GM21786 (cell line): ENCODE results near the gene CALU.

Experiments used
- ATAC-seq: cut with Tn5 transposase; IDR thresholded peaks from one replicate; pipeline ENCODE4 v1.9.1; 2021; ENCODE audit not compliant: unreplicated experiment

The CALU gene

DNA sequence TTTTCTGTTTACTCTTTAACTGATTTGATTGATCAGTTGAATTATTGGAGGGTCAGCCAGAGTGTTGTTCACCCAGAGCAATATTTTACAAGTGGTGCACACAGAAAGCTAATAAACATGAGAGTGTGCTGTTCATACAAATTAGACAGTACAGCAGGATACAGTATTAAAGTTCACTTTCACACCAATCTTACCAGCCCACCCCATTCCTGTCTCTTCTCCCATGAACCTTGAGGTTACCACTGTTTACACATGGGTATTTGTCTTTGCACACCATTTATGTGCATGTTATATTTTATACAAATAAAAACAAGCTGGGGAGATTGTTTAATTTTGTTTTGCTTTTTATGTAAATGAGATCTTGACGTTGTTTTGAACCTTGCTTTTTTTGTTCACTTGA is 6.5 kb downstream of the CALU start:
- no peak for ATAC-seq

DNA sequence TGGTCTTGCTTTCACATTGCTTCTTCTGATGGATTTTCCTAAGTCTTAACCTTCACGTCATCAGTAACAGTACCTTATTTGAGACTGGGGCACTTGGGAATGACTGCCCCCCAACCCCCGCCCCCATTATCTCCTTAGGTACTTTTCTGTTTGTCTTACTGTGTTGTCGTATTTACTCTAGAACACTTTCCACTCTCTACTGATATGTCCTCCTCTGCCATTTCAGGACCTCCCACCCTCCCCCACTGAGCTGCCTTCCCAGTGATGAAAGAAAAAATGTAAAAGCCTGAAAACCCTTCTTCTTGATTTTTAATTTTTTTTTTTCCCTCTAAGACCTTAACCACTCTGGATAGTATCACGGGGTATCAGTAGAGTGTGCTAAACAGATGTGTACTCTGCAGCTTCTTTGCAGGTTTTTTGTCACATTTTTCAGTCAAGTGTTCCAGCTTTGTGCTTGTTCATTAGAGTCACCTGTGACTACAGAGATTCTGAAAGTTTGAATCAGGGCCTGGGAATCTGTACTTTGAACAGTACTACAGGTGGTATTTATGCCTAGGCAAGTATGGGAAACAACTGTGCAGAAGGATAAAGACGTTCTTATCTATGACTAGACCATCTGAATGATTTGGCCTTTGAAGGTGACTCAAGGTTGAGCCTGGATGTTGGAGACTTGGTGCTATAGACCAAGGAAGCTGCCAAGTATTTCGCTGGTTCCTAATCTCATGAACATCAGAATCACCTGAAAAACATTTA is 8.3 kb downstream of the CALU start:
- no peak for ATAC-seq

DNA sequence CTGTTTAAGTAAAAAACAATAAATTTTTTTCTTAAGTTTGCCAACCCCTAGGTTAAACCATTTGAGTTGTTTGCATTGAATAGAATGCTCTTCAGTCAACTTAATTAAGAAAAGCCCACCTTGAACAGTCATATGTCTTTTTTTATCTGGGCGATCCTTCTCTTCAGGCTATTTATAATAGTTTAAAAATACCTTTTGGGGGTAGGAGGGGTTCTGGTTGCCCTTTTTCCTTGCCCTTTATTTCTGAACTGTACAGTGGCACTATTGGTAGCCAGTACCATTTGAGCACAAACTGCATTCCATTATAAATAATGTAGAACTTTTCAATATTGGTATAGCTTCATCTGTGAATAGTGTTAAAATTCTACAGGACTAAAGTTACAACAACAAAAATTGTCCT is 13.1 kb downstream of the CALU start:
- no peak for ATAC-seq

DNA sequence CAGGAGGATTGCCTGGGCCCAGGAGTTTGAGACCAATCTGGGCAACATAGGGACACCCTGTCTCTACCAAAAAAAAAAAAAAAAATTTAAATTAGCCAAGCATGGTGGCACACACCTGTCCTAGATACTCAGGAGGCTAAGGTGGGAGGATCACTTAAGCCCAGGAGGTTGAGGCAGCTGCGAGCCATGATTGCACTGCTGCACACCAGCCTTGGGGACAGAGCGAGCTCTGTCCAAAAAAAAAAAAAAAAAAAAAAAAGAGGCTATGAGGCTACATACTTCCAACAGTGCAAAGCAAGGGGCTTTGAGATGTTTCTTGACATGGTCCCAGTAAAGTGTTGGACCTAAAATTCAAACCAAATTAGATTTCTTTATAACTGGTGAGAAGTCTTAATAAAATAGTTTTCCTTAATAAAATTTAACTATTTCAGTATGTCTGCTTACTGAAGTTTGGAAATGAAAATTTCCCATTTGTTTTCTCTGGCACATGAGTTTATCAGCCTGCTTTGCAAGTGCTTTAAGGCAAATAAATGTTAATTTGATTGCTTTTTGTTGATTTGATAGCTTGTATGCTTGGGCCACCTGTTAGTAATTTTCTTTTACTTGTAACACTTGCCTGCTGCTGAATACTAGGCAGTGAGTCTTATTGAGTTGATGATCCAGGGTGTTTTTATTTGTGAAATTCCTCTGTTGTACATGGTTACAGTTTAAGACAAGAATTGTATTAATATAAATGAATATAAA is 16.1 kb downstream of the CALU start:
- no peak for ATAC-seq

- no peak for ATAC-seq
These were observed 16.8 kb downstream of the CALU start for GRCh38 chr7:128755819-128756476.

DNA sequence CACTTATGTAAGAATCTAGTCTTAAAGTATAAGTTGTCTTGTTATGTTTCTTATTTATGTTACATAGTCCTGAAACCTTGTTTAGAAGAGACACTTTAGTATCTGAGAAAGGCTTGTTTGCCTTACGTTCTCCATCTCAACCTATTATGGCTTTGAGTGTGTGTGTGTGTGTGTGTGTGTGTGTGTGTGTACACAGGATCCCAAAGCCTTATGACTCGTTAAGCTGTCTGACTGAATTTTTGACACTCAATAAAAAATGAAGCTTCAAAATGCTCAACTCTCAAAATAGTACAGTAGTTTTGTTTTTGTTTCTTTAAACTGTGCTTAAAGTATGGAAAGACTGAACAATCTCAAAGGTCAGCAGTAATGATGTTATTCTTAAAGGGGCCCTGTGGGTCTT is 18.0 kb downstream of the CALU start:
- no peak for ATAC-seq

GRCh38 chr7:128758553-128758952 is 19.4 kb downstream of the CALU start:
- ATAC-seq = no peak

- ATAC-seq = no peak
These were observed 20.1 kb downstream of the CALU start for GRCh38 chr7:128759242-128759641.

- no peak for ATAC-seq
These were observed 24.4 kb downstream of the CALU start for GRCh38 chr7:128763541-128763940.

DNA sequence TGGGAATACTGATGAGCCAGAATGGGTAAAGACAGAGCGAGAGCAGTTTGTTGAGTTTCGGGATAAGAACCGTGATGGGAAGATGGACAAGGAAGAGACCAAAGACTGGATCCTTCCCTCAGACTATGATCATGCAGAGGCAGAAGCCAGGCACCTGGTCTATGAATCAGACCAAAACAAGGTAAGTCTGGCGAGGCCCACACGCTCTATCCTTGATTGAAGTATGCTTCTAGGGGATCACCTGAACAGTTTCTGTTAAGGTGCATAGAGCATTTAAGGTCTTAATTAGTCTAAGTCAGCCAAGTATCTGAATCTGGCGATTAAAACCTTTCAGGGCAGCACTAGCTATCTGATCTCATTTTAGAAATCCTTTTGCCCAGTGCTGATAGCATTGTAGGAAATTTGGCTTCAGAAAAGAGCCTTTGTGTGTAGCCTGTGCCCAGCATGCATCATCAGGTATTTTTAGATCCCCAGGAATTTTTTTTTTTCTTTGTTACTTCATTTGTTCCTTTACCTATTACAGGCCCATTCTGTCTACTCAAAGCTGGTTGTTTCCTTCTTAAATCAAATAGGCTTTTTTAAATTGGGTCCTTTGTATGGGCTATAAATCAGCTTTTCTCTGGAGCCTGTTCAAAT is 28.4 kb downstream of the CALU start:
- no peak for ATAC-seq

GRCh38 chr7:128770233-128770632 is 31.1 kb downstream of the CALU start:
- ATAC-seq = no peak

GRCh38 chr7:128773604-128774003 is 34.4 kb downstream of the CALU start:
- no peak for ATAC-seq

- no peak for ATAC-seq
These were observed 35.0 kb downstream of the CALU start for GRCh38 chr7:128774029-128774689.

DNA sequence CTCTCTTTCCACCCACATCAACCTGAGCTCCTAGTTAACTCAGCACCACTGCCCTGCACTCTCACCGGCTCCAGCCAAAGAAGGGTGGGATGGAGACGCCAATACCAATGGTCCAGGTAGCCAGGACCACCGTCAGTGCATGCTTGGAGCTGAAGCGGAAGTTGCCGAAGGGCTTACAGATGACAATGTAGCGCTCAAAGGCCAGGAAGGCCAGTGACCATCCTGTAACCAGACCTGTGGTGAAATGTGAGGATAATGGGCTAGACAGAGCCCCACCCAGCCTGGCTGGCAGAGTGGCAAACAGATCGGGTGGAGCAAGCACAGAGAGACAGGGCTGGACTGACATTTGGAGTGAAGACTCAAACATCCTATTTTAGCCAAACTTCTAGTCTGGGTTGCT is 35.8 kb downstream of the CALU start:
- ATAC-seq = no peak

DNA sequence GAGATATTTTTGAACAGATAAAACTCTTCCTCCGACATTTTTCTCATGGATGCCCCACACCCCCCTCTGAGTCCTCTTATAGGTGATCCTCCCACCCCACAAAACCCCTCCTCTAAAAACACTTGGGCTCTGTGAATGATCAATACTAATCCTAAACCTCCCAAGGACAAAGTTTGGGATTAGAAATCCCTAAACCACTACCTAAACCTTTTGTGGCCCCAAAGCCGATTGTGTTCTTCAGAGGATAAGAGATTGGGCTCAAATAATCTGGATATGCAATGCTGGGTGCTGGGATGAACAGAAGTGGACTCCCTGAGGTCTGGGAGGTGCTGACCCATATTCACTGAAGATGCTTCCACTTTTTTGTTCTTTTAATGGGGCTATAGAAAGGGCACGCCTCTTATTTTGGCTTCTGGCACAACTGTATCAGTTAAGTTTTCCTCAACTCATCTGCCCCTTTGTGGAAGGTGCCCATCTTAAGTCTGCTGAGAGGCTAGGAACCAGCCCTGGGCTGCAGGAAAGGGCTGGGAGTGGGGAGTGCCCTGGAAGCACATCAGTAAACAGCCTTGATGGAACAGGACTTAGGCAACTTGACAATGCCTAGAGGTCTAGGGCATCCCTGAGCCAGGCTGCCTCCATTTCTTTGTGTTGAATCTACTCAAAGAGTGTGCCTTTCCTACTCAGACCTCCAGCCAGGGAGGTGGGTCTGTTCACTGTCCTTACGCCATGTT is 36.8 kb downstream of the CALU start, which contains the start of gene OPN1SW:
Gene OPN1SW (minus strand): TSS at position 51 of the 731 bp plus-strand sequence. CDS start 13 bp downstream, at position 38.
- ATAC-seq = no peak

DNA sequence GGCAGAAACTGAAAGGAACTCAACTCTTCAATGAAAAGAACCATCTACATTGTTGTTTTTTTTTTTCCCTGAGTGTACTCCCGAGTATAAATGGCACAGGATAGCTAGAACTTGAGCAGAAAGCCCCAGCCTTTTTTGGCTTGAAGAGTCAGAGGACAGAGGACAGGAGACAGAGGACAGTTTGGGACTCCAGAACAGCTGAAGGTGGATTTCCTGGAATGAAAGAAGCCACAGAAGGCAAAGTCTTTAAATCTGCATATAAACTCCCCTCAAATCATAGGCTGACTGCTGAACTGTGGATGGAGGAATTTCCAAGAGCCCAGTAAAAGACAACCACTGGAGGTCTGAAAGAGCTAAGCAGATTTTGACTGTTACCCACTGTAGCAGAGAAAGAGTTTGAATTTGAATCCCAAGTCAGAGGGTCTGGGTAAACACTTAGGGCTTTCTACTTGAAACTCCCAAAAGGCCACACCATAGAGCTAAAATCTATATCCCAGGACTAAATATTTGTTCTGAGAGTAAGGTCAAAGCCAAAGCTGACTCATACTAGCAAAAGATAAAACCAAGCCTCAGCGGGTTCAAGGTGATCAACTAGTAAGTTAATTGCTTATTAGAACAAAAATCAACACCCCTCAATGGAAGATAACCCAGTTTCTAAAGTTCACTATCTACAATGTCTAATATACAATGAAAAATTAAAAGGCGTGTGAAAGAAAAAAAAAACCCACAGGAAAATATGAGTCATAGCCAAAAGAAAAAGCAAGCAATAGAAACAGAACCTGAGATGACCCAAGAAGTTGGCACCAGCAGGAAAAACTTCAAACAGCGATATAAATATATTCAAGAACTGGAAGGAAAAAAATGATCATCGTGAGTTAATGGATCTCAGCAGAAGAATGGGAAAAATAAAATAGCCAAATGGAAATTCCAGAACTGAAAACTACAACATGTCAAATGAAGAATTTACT is 38.3 kb downstream of the CALU start:
- ATAC-seq = no peak

GRCh38 chr7:128778946-128779345 is 39.8 kb downstream of the CALU start:
- ATAC-seq = no peak

DNA sequence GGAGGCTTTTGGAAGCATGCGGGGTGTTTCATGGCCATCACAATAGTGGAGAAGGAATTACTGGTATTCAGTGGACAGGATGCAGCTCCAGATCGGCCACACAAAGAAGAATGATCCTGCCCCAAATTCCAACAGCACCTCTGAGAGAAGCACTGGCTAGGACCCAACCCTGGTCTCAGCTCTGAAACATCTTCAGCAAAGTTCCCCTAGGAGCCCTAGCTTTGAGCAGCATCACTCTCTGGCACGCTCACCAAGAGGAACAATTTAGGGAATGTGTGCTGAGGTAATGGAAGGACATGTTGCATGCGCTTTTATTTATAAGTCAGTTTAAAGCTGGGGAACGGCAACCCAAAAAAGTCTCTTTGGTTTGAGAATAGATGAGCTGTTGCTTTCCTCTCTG is 42.0 kb downstream of the CALU start:
- no peak for ATAC-seq

GRCh38 chr7:128781851-128782250 is 42.7 kb downstream of the CALU start:
- no peak for ATAC-seq
